Skin epidermis (tissue), 12 donors: ENCODE data around the gene ATG16L1.

Experiments used
- H3K27ac ChIP-seq, 21 experiments: fragments of 200-600 bp; sonication (generic) in 11 of 21; one replicate each; pipeline ENCODE4 v1.5.0; 2020; ENCODE audit warnings: mild to moderate bottlenecking in 3 of 21, inconsistent platforms in 2 of 21, moderate library complexity in 2 of 21
- H3K4me3 ChIP-seq, 7 experiments: fragments of 200-600 bp; sonication (generic) in 2 of 7; one replicate each; pipeline ENCODE4 v1.5.0; 2020; ENCODE audit warnings: inconsistent platforms in 2 of 7, mild to moderate bottlenecking in 2 of 7, moderate library complexity in 1 of 7

The ATG16L1 gene

DNA sequence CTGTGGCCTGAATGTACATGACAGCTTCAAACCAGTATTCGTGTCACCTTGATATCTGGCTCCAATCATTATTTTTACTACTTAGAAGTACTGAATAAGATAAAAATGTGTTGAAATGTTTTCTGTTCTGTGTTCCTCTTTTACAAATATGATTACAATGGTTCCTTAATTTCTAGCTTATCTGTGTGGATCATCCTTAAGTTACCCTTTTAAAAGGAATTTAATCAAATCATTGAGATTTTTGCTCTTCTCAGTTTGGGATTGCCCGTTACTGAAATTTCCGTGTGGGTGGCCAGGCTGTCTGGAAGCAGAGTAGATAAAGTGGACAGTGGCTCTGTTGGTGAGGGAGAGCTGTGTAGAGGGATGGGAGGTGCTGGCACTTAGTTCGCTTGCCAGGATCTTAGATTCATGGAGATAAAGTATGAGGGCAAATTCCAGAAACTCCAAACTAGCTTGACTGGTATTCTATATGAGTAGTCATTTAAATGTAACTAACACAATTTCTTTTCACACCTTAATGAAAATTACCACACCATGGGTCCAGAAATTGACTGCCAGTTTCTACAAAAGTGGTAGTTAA lies 28.7 kb downstream of the ATG16L1 start:
- Histone ChIP-seq H3K27ac (no peak overlapping the region), H3K4me3 (no peak overlapping the region)

DNA sequence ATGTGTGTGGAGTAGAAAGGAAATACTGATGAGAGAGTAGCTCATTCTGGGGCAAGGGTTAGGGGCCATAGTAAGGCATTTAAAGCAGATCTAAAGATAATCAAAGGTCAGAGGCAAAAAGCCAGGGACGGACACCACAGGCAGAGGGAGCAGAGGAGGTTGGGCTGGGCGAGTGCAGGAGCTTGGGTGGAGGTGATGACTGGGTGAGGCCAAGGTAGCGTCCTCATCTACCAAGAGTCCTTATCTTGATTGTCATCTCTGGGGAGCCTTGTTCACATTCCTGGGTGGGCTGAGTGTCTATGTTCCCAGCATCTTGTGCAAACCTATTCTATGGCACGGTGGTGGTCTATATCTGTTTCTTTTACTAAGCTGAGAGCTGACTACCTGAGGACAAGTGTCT lies 30.1 kb downstream of the ATG16L1 start:
- Histone ChIP-seq H3K4me3 (no peak overlapping the region), H3K27ac (no peak overlapping the region)

- Histone ChIP-seq H3K27ac (no peak overlapping the region), H3K4me3 (no peak overlapping the region)
Measured at GRCh38 chr2:233281992-233282603, 30.6 kb downstream of the ATG16L1 start.

DNA sequence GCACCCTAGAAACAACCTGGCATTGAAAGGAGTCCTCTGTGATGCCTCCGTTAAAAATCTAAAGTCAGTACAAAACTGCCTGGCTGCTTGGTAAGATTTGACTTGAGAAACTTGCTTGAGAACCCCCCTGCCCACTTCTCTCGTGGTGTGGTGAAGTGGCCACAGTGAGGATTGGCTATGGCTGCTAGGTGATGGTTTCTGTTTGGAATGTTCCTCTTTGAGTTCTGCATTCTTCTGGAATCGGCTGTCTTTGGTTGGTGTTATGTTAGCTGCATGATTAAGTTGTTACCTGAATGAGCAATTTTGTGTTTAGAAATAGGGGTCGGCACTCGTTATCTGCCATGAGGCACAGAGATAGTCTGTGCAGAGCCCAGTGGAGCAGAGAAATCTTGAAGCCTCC lies 34.4 kb downstream of the ATG16L1 start:
- H3K4me3 ChIP-seq: no peak overlapping the region
- H3K27ac ChIP-seq: no peak overlapping the region

- Histone ChIP-seq H3K4me3 (no peak overlapping the region), H3K27ac (no peak overlapping the region)
Measured at GRCh38 chr2:233287871-233288270, 36.4 kb downstream of the ATG16L1 start.

GRCh38 chr2:233288663-233289062 lies 37.2 kb downstream of the ATG16L1 start:
- H3K4me3 ChIP-seq: no peak overlapping the region
- no peak overlapping the region for H3K27ac ChIP-seq

DNA sequence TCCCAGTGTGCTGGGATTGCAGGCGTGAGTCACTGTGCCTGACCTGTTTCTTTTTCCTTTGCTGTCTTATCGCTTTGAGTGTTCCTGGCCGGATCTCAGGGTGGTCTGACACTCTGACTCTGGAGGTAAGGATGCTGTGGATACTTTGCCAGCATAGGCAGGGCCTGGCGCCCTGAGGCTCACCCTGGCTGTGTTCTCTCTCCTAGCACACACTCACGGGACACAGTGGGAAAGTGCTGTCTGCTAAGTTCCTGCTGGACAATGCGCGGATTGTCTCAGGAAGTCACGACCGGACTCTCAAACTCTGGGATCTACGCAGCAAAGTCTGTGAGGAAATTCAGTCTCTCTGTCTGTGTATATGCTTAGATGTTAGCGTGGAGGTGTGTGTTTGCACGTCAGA lies 38.2 kb downstream of the ATG16L1 start:
- Histone ChIP-seq H3K27ac (no peak overlapping the region), H3K4me3 (no peak overlapping the region)

DNA sequence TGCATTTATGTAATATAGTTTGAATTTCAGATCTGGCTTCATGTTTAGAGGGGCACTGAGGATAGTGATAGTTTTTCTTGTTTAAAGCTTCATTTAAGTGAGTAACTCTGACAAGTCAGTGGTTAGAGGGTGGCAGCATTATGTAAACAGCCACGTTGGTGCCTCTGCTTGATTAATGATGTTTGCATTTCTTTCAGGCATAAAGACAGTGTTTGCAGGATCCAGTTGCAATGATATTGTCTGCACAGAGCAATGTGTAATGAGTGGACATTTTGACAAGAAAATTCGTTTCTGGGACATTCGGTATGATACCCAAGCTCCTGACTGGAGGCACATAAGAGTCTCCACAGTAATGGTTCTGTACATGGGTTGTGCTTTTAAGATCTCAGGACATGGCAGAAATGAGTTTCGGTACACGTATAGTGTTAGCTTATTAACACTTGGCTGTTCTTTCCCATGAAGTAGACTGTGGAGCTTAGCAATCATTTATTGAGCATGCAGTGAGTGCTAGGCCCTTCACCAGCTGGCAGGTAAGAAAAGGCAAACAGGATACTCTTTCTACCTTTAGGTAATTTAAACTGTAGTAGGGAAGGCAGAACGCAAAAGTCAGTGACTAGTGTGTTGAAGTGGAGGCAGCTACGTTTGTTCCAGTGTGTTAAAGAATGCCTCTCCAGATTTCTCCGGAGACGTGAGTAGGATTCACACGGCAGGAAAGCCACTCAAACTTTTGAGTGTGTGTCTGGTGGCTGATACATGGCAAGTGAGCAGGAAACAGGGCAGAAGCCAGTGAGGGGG lies 38.8 kb downstream of the ATG16L1 start:
- no peak overlapping the region for H3K4me3 ChIP-seq
- no peak overlapping the region for H3K27ac ChIP-seq

- Histone ChIP-seq H3K27ac (no peak overlapping the region), H3K4me3 (no peak overlapping the region)
Measured at GRCh38 chr2:233295891-233296290, 44.4 kb downstream of the ATG16L1 start.

DNA sequence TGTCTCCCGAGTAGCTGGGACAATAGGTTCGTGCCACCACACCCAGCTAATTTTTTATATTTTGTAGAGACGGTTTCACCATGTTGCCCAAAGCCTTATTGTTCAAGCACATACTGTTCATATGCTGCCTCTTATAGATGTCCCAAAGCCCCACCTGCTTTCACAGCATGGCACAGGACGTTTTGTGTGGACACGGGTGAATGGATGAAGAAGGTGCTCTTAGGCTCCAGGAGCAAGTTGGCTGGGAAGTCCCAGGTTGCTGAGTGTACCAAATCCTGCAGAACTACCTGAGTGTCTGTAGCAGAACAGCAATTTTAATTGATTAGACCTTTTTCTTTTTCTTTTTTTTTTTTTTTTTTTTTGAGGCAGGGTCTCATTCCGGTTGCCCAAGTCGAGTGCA lies 45.6 kb downstream of the ATG16L1 start:
- no peak overlapping the region for H3K27ac ChIP-seq
- no peak overlapping the region for H3K4me3 ChIP-seq

GRCh38 chr2:233300401-233300800 lies 48.9 kb downstream of the ATG16L1 start:
- H3K27ac ChIP-seq: no peak overlapping the region
- H3K4me3 ChIP-seq: no peak overlapping the region

GRCh38 chr2:233301248-233301647 lies 49.8 kb downstream of the ATG16L1 start:
- Histone ChIP-seq H3K4me3 (no peak overlapping the region), H3K27ac (no peak overlapping the region)

- Histone ChIP-seq H3K27ac (no peak overlapping the region), H3K4me3 (no peak overlapping the region)
Measured at GRCh38 chr2:233301811-233302210, 50.3 kb downstream of the ATG16L1 start.

DNA sequence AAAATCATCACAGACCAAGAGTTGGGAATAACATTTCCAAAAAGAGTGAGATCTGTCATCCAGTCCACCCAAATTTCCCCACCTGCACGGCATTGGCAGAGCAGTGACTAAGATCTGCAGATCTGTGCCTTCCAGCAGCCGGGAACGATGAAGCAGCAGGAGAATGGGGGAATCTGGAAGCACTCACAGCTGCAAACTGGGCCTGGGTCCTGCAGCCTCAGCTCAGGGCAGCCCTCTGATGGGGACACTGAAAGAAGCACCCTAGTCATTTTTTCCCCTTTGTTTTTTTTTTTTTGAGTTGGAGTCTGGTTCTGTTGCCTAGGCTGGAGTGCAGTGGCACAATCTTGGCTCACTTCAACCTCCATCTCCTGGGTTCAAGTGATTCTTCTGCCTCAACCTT lies 51.8 kb downstream of the ATG16L1 start:
- H3K27ac ChIP-seq: no peak overlapping the region
- no peak overlapping the region for H3K4me3 ChIP-seq

GRCh38 chr2:233307565-233307964 lies 56.1 kb downstream of the ATG16L1 start, which contains the start of gene SAG:
SAG (plus strand) TSS chr2:233307816; CDS start chr2:233309190, 1,374 bp downstream.
- Histone ChIP-seq H3K27ac (no peak within 1 kb of the TSS), H3K4me3 (no peak within 1 kb of the TSS)

- Histone ChIP-seq H3K27ac (no peak overlapping the region), H3K4me3 (no peak overlapping the region)
Measured at GRCh38 chr2:233311241-233311926, 59.9 kb downstream of the ATG16L1 start.

DNA sequence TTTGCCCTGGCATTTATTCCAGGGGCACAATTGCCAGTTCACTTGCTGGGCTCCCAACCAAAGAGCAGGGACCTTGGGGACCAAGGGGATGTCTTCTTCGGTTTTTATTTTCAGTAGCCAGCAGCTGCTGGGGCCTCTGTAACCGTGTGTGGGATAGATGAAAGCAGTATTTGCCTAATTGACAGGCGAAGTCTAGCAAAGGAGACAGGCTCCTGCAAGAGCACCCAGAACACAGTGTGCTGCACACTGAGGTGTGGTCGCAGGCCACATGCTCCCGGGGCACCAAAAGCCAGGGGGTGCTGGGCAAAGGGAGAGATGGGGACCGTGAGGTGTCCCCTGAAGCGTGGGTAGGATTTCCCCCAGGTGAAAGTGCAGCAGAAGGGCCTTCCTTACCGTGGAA lies 61.4 kb downstream of the ATG16L1 start:
- H3K4me3 ChIP-seq: no peak overlapping the region
- H3K27ac ChIP-seq: no peak overlapping the region

- H3K4me3 ChIP-seq: no peak overlapping the region
- H3K27ac ChIP-seq: no peak overlapping the region
Measured at GRCh38 chr2:233314180-233314925, 62.9 kb downstream of the ATG16L1 start.

- Histone ChIP-seq H3K4me3 (no peak overlapping the region), H3K27ac (no peak overlapping the region)
Measured at GRCh38 chr2:233317196-233317943, 65.9 kb downstream of the ATG16L1 start.
